B cell (primary cell): ENCODE data around the gene TPCN2. TPM values are rescaled to one million over a fixed set of nuclear protein-coding genes. Genes with fewer than 3 reads are reported as not detected.

Experiments used
- ATAC-seq: fragments of 200-7000 bp; cut with Tn5 transposase; one replicate; pipeline ENCODE4 v1.10.0; 2021; ENCODE audit warnings: low read depth, mild to moderate bottlenecking, moderate number of reproducible peaks, moderate library complexity
- CTCF ChIA-PET: fragments of 350-600 bp; sonication (Branson Sonifier 250); formaldehyde crosslinking; loops from one replicate; lab custom pipeline; 2021; ENCODE audit warnings: antibody characterized with exemption, inconsistent platforms; lab: Charles Lee
- POLR2A ChIA-PET: fragments of 350-600 bp; sonication (Branson Sonifier 250); formaldehyde crosslinking; loops from one replicate; lab custom pipeline; 2021; ENCODE audit warnings: antibody characterized with exemption; lab: Charles Lee
- DNase-seq: peaks from one replicate; pipeline ENCODE4 v3.0.0; 2013
- H2AFZ ChIP-seq: 2 replicates; pipeline ENCODE4 v1.6.1; 2012; ENCODE audit warnings: mild to moderate bottlenecking, low read depth, low read length; ENCODE audit not compliant: insufficient read depth, poor library complexity, severe bottlenecking
- H3K27ac ChIP-seq, 2 donors: 1 replicate in 1 of 2; 2 replicates in 1 of 2; pipeline ENCODE4 v1.5.1; 2012 to 2013; ENCODE audit warnings: low read length in 2 of 2, mild to moderate bottlenecking in 2 of 2, moderate library complexity in 1 of 2
- H3K27me3 ChIP-seq, 4 experiments: fragments of 200-600 bp in 1 of 4; sonication (generic) in 1 of 4; replicated peaks in 1 of 4; 1 replicate in 2 of 4; 2 replicates in 2 of 4; pipeline versions ENCODE4 v1.6.1 to v1.7.0; 2013 to 2016; ENCODE audit warnings: low read length in 3 of 4, mild to moderate bottlenecking in 2 of 4, mixed read lengths in 1 of 4, moderate library complexity in 1 of 4; ENCODE audit not compliant: insufficient read depth in 4 of 4, control insufficient read depth in 3 of 4; ENCODE audit errors: control extremely low read depth in 1 of 4
- H3K36me3 ChIP-seq, 2 experiments: replicated peaks in 1 of 2; 1 replicate in 1 of 2; 2 replicates in 1 of 2; pipeline versions ENCODE4 v1.6.1 to v1.7.1; 2013; ENCODE audit warnings: low read length in 1 of 2; ENCODE audit not compliant: insufficient read depth in 2 of 2, control insufficient read depth in 1 of 2; ENCODE audit errors: control extremely low read depth in 1 of 2, extremely low read depth in 1 of 2
- H3K4me1 ChIP-seq, 2 donors: fragments of 200-600 bp in 1 of 2; sonication (generic) in 1 of 2; 1 replicate in 1 of 2; 2 replicates in 1 of 2; pipeline versions ENCODE4 v1.5.1 to v1.6.1; 2013 to 2017; ENCODE audit warnings: low read length in 2 of 2; ENCODE audit not compliant: control insufficient read depth in 2 of 2, insufficient read depth in 2 of 2
- H3K4me2 ChIP-seq: replicated peaks from 2 replicates; pipeline ENCODE3; 2012; ENCODE audit warnings: mild to moderate bottlenecking, low read depth, low read length; ENCODE audit not compliant: poor library complexity, severe bottlenecking
- H3K4me3 ChIP-seq, 5 experiments: fragments of 200-600 bp in 1 of 5; sonication (generic) in 1 of 5; 1 replicate in 3 of 5; 2 replicates in 2 of 5; pipeline versions ENCODE4 v1.5.1 to v1.7.0; 2011 to 2016; ENCODE audit warnings: low read length in 4 of 5, mild to moderate bottlenecking in 4 of 5, low read depth in 2 of 5, control low read depth in 1 of 5, moderate library complexity in 1 of 5; ENCODE audit not compliant: insufficient read depth in 1 of 5; ENCODE audit errors: control extremely low read depth in 1 of 5, extremely low read depth in 1 of 5
- H3K79me2 ChIP-seq: fragments of 200-600 bp; sonication (generic); one replicate; pipeline ENCODE4 v1.6.0; 2016; ENCODE audit warnings: low read length; ENCODE audit not compliant: control insufficient read depth, insufficient read depth
- H3K9ac ChIP-seq: fragments of 200-600 bp; sonication (generic); 2 replicates; pipeline ENCODE4 v1.6.1; 2017; ENCODE audit warnings: mild to moderate bottlenecking, low read length, moderate library complexity
- H3K9me3 ChIP-seq, 3 donors: one replicate each; pipeline versions ENCODE4 v1.6.1 to v1.7.1; 2013; ENCODE audit warnings: low read length in 2 of 3; ENCODE audit not compliant: control insufficient read depth in 2 of 3, insufficient read depth in 1 of 3; ENCODE audit errors: control extremely low read depth in 1 of 3
- H4K20me1 ChIP-seq: 2 replicates; pipeline ENCODE4 v1.6.0; 2012; ENCODE audit warnings: mild to moderate bottlenecking, low read length; ENCODE audit not compliant: insufficient read depth, control insufficient read depth, poor library complexity, severe bottlenecking
- H3K27ac Mint-ChIP-seq: one replicate; pipeline ENCODE4 v1.8.0; 2021; ENCODE audit warnings: mixed read lengths
- H3K27me3 Mint-ChIP-seq: one replicate; pipeline ENCODE4 v1.8.0; 2021; ENCODE audit warnings: mixed read lengths
- H3K4me1 Mint-ChIP-seq: one replicate; pipeline ENCODE4 v1.8.0; 2021; ENCODE audit warnings: mixed read lengths
- H3K4me3 Mint-ChIP-seq: one replicate; pipeline ENCODE4 v1.8.0; 2021; ENCODE audit warnings: mixed read lengths
- H3K9me3 Mint-ChIP-seq: one replicate; pipeline ENCODE4 v1.8.0; 2022; ENCODE audit warnings: mixed read lengths; ENCODE audit not compliant: insufficient read depth
- CTCF ChIP-seq: fragments of 200-600 bp; IDR thresholded peaks from one replicate; pipeline ENCODE4 v1.8.0; 2022; ENCODE audit warnings: antibody characterized with exemption, mild to moderate bottlenecking
- EZH2 ChIP-seq: IDR thresholded peaks from 2 replicates; pipeline ENCODE4 v1.6.1; 2012; ENCODE audit warnings: borderline replicate concordance, low read depth, mild to moderate bottlenecking, moderate library complexity, low read length; ENCODE audit not compliant: insufficient read depth, poor library complexity, severe bottlenecking
- WGBS: methylation state at CpG from one replicate; pipeline ENCODE4 v1.1.5; 2013; ENCODE audit warnings: missing lambda C conversion rate; ENCODE audit not compliant: insufficient coverage; 5-methylcytosine and 5-hydroxymethylcytosine counted together
- intact Hi-C: fragments of 100-400 bp; cut with micrococcal nuclease; formaldehyde crosslinking; loops from one replicate; pipeline ENCODE4 v1.10.0; 2022
- polyA plus RNA-seq: library from polyadenylated mRNA; depleted of rRNA; stranded (reverse); fragments of >200 nt; gene quantifications from 2 replicates; pipeline ENCODE4 v1.2.3, GENCODE V29; 2012
- total RNA-seq, 2 donors: library from RNA; stranded (reverse); fragments of 120-200 nt in 1 of 2; gene quantifications; 1 replicate in 1 of 2; 2 replicates in 1 of 2; pipeline versions ENCODE4 v1.2.3 to v1.2.4, GENCODE V29; 2013 to 2022

TPCN2 gene
- total and polyA plus RNA-seq, 2 donors (not counting 1 experiment from before 2014, with no cell fraction given): 16.8 to 71.4 TPM

GRCh38 chr11:69114362-69114761 is 65.6 kb downstream of the TPCN2 start:
- ATAC-seq (no peak), DNase-seq (no peak)
- Mint-ChIP-seq H3K27ac (no peak overlapping the region), H3K27me3 (no peaks in the 10 kb centered on the region), H3K4me3 (no peak overlapping the region), H3K4me1 (no peaks in the 10 kb centered on the region), H3K9me3 (no peaks in the 10 kb centered on the region)
- H3K27me3 ChIP-seq: no peaks in the 10 kb centered on the region
- ChIA-PET POLR2A (no interaction called here), CTCF (no interaction called here)
- no peak overlapping the region for H3K27ac ChIP-seq
- H3K4me3 ChIP-seq: no peak overlapping the region
- no peaks in the 10 kb centered on the region for H3K36me3 ChIP-seq
- no peak overlapping the region for H3K4me2 ChIP-seq
- H3K9me3 ChIP-seq: peaks cover 0 to 7% (median 0%) of the 10 kb centered on the region in 3 donors
- H3K9ac ChIP-seq: no peak overlapping the region
- no peak overlapping the region for H2AFZ ChIP-seq
- TF ChIP-seq EZH2 (no peak), CTCF (no peak)
- intact Hi-C loops: no loop called here
- no peaks in the 10 kb centered on the region for H4K20me1 ChIP-seq
- H3K79me2 ChIP-seq: no peaks in the 10 kb centered on the region
- 93% methylated on average over 6 of the region's 6 CpGs for WGBS
- no peaks in the 10 kb centered on the region for H3K4me1 ChIP-seq

DNA sequence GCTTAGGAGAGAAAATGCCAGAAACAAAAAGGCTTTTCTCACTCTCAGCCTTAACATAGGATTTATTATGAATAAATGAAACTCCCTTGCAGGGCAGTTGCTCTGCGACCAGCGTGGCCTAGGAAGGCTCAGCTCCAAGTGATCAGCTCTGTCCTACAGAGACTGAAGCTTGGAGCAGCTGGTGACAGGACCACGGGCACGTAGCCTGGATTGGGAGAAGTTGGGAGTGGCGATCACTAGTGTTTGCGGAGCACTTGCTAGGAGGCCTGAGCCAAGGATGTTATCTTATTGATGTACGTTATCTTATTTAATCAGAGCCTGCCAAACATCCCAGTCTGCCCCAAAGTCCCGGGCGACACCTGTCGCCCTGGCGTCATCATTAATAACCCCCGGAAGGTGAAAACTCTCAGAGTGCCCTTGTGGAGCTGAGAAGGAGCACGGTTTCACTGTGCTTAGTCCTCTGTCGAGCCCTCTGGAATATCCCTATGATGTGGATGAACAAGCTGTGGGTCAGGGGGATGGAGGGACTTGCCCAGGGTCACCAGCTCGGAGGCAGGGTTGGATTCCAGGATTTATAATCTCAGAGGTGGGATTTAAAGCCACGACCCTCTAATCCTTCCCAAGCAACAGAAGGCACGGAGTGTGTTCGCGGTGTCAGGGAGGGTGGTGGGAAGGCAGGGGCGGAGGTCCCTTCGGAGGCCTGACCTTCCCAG is 66.2 kb downstream of the TPCN2 start:
- Histone ChIP-seq H4K20me1 (no peaks in the 10 kb centered on the region), H3K9ac (no peak overlapping the region), H3K27me3 (no peaks in the 10 kb centered on the region), H3K79me2 (no peaks in the 10 kb centered on the region), H3K4me2 (no peak overlapping the region), H3K27ac (no peak overlapping the region), H3K4me1 (no peaks in the 10 kb centered on the region), H3K36me3 (no peaks in the 10 kb centered on the region), H2AFZ (no peak overlapping the region), H3K4me3 (no peak overlapping the region), H3K9me3 (peaks cover 0 to 10% (median 0%) of the 10 kb centered on the region in 3 donors)
- 94% methylated on average over 19 of the region's 21 CpGs for WGBS
- CTCF ChIA-PET: interaction anchor here (1.0 kb wide), 1 partner anchor 10 kb away, joined by 3 read pairs; no protein-coding TSS in a partner anchor
- no peak for DNase-seq
- Mint-ChIP-seq H3K27me3 (no peaks in the 10 kb centered on the region), H3K4me3 (no peak overlapping the region), H3K4me1 (no peaks in the 10 kb centered on the region), H3K27ac (no peak overlapping the region), H3K9me3 (no peaks in the 10 kb centered on the region)
- no peak for TF ChIP-seq EZH2
- intact Hi-C loops: no loop called here
- ATAC-seq: no peak
- POLR2A ChIA-PET: no interaction called here
